Memory B cell (primary cell): Measurements from ENCODE around the gene SYNDIG1.

Experiments
- ATAC-seq: fragments of 150-1000 bp; cut with Tn5 transposase; 2 replicates; pipeline ENCODE4 v1.10.0; 2021; ENCODE audit warnings: low read depth, mild to moderate bottlenecking, moderate library complexity
- DNase-seq, 2 donors: peaks; one replicate each; pipeline ENCODE4 v3.0.0; 2022; ENCODE audit warnings: low spot score in 2 of 2
- H3K27ac Mint-ChIP-seq: one replicate; pipeline ENCODE4 v1.8.0; 2022; ENCODE audit warnings: mild to moderate bottlenecking, moderate library complexity, mixed read lengths
- H3K27me3 Mint-ChIP-seq: one replicate; pipeline ENCODE4 v1.8.0; 2022; ENCODE audit warnings: mixed read lengths
- H3K36me3 Mint-ChIP-seq: one replicate; pipeline ENCODE4 v1.8.0; 2022; ENCODE audit warnings: mild to moderate bottlenecking, mixed read lengths
- H3K4me1 Mint-ChIP-seq: one replicate; pipeline ENCODE4 v1.8.0; 2022; ENCODE audit warnings: mixed read lengths
- H3K4me3 Mint-ChIP-seq: one replicate; pipeline ENCODE4 v1.8.0; 2022; ENCODE audit warnings: mild to moderate bottlenecking, moderate library complexity, mixed read lengths
- H3K9me3 Mint-ChIP-seq: one replicate; pipeline ENCODE4 v1.8.0; 2022; ENCODE audit warnings: mixed read lengths

The SYNDIG1 gene

GRCh38 chr20:24673678-24674570, 204.5 kb downstream of the SYNDIG1 start:
- no peak for DNase-seq
- Mint-ChIP-seq H3K27ac (no peak overlapping the region), H3K4me1 (no peaks in the 10 kb centered on the region), H3K9me3 (no peaks in the 10 kb centered on the region), H3K27me3 (peaks cover 2% of the 10 kb centered on the region), H3K4me3 (no peak overlapping the region), H3K36me3 (no peaks in the 10 kb centered on the region)
- ATAC-seq, result no peak

GRCh38 chr20:24674921-24675605, 205.6 kb downstream of the SYNDIG1 start:
- H3K27ac Mint-ChIP-seq, result no peak overlapping the region
- H3K4me1 Mint-ChIP-seq, result no peaks in the 10 kb centered on the region
- H3K4me3 Mint-ChIP-seq, result no peak overlapping the region
- no peaks in the 10 kb centered on the region for H3K27me3 Mint-ChIP-seq
- H3K9me3 Mint-ChIP-seq, result no peaks in the 10 kb centered on the region
- ATAC-seq (no peak), DNase-seq (no peak)
- no peaks in the 10 kb centered on the region for H3K36me3 Mint-ChIP-seq

- Mint-ChIP-seq H3K36me3 (no peaks in the 10 kb centered on the region), H3K9me3 (no peaks in the 10 kb centered on the region), H3K27ac (no peak overlapping the region), H3K4me3 (no peak overlapping the region), H3K4me1 (no peaks in the 10 kb centered on the region), H3K27me3 (no peaks in the 10 kb centered on the region)
- DNase-seq (no peak), ATAC-seq (no peak)
Observed at GRCh38 chr20:24675651-24676352, 206.4 kb downstream of the SYNDIG1 start.

GRCh38 chr20:24676353-24676977, 207.0 kb downstream of the SYNDIG1 start:
- Mint-ChIP-seq H3K4me3 (no peak overlapping the region), H3K27ac (no peak overlapping the region), H3K36me3 (no peaks in the 10 kb centered on the region), H3K9me3 (no peaks in the 10 kb centered on the region), H3K4me1 (no peaks in the 10 kb centered on the region), H3K27me3 (no peaks in the 10 kb centered on the region)
- DNase-seq (no peak), ATAC-seq (no peak)

GRCh38 chr20:24676978-24677370, 207.5 kb downstream of the SYNDIG1 start:
- no peaks in the 10 kb centered on the region for H3K36me3 Mint-ChIP-seq
- H3K4me3 Mint-ChIP-seq, result no peak overlapping the region
- DNase-seq (no peak), ATAC-seq (no peak)
- H3K27ac Mint-ChIP-seq, result no peak overlapping the region
- H3K4me1 Mint-ChIP-seq, result no peaks in the 10 kb centered on the region
- no peaks in the 10 kb centered on the region for H3K9me3 Mint-ChIP-seq
- no peaks in the 10 kb centered on the region for H3K27me3 Mint-ChIP-seq

GRCh38 chr20:24677626-24678315, 208.3 kb downstream of the SYNDIG1 start:
- H3K27ac Mint-ChIP-seq, result no peak overlapping the region
- no peak overlapping the region for H3K4me3 Mint-ChIP-seq
- DNase-seq, result no peak
- H3K36me3 Mint-ChIP-seq, result no peaks in the 10 kb centered on the region
- H3K27me3 Mint-ChIP-seq, result peaks cover 2% of the 10 kb centered on the region
- no peaks in the 10 kb centered on the region for H3K4me1 Mint-ChIP-seq
- no peak for ATAC-seq
- H3K9me3 Mint-ChIP-seq, result no peaks in the 10 kb centered on the region

GRCh38 chr20:24678351-24679106, 209.1 kb downstream of the SYNDIG1 start:
- no peak for DNase-seq
- ATAC-seq, result no peak
- Mint-ChIP-seq H3K9me3 (no peaks in the 10 kb centered on the region), H3K4me3 (no peak overlapping the region), H3K27me3 (peaks cover 2% of the 10 kb centered on the region), H3K36me3 (no peaks in the 10 kb centered on the region), H3K4me1 (no peaks in the 10 kb centered on the region), H3K27ac (no peak overlapping the region)

GRCh38 chr20:24679448-24680047, 210.1 kb downstream of the SYNDIG1 start:
- Mint-ChIP-seq H3K4me3 (no peak overlapping the region), H3K27me3 (peaks cover 2% of the 10 kb centered on the region)
- no peak for DNase-seq

GRCh38 chr20:24681634-24682495, 212.4 kb downstream of the SYNDIG1 start:
- Mint-ChIP-seq H3K27me3 (peaks cover 2% of the 10 kb centered on the region), H3K36me3 (no peaks in the 10 kb centered on the region)

More at GRCh38 chr20:24679448-24680047, 210.1 kb downstream of the SYNDIG1 start:
- Mint-ChIP-seq H3K27ac (no peak overlapping the region), H3K4me1 (no peaks in the 10 kb centered on the region), H3K36me3 (no peaks in the 10 kb centered on the region), H3K9me3 (no peaks in the 10 kb centered on the region)
- ATAC-seq, result no peak

GRCh38 chr20:24682496-24682985, 213.1 kb downstream of the SYNDIG1 start:
- Mint-ChIP-seq H3K9me3 (no peaks in the 10 kb centered on the region), H3K4me3 (no peak overlapping the region), H3K36me3 (no peaks in the 10 kb centered on the region), H3K4me1 (no peaks in the 10 kb centered on the region), H3K27ac (no peak overlapping the region), H3K27me3 (peaks cover 2% of the 10 kb centered on the region)
- DNase-seq, result no peak
- ATAC-seq, result no peak

More at GRCh38 chr20:24681634-24682495, 212.4 kb downstream of the SYNDIG1 start:
- ATAC-seq (no peak), DNase-seq (no peak)
- H3K4me3 Mint-ChIP-seq, result no peak overlapping the region
- H3K27ac Mint-ChIP-seq, result no peak overlapping the region
- no peaks in the 10 kb centered on the region for H3K9me3 Mint-ChIP-seq
- H3K4me1 Mint-ChIP-seq, result no peaks in the 10 kb centered on the region

- no peak for ATAC-seq
- DNase-seq, result no peak
- Mint-ChIP-seq H3K36me3 (no peaks in the 10 kb centered on the region), H3K27ac (no peak overlapping the region), H3K27me3 (peaks cover 2% of the 10 kb centered on the region), H3K9me3 (no peaks in the 10 kb centered on the region), H3K4me3 (no peak overlapping the region), H3K4me1 (no peaks in the 10 kb centered on the region)
Observed at GRCh38 chr20:24683676-24684075, 214.2 kb downstream of the SYNDIG1 start.

GRCh38 chr20:24684421-24684871, 215.0 kb downstream of the SYNDIG1 start:
- no peak for DNase-seq
- Mint-ChIP-seq H3K27ac (no peak overlapping the region), H3K4me1 (no peaks in the 10 kb centered on the region), H3K36me3 (no peaks in the 10 kb centered on the region), H3K9me3 (no peaks in the 10 kb centered on the region), H3K27me3 (peaks cover 2% of the 10 kb centered on the region), H3K4me3 (no peak overlapping the region)
- ATAC-seq, result no peak
